Measurements from ENCODE around the gene SMIM38. TPM values are rescaled to one million over a fixed set of nuclear protein-coding genes. Genes with fewer than 3 reads are reported as not detected.

Gene SMIM38
- total RNA-seq, 1 experiment from 2014 or later, result 0.54 TPM

GRCh38 chr11:69203901-69204245 is 48.1 kb downstream of the SMIM38 start:
- POLR2A ChIA-PET, result no interaction called here

More at GRCh38 chr11:69203901-69204245, 48.1 kb downstream of the SMIM38 start:
- H3K79me2 ChIP-seq (ENCODE audit: insufficient read depth, low read length), result no peaks in the 10 kb centered on the region
- TF ChIP-seq ZFX (IDR thresholded peaks at IDR 0.05) (no peak), REST (IDR thresholded peaks at IDR 0.05; ENCODE audit: low read depth) (no peak), MAX (IDR thresholded peaks at IDR 0.05) (no peak), POLR2A (IDR thresholded peaks at IDR 0.05; ENCODE audit: borderline replicate concordance, extremely low read depth, insufficient read depth, insufficient read length) (no peak), RAD21 (IDR thresholded peaks at IDR 0.05; ENCODE audit: low read depth) (no peak), TCF7L2 (IDR thresholded peaks at IDR 0.05; ENCODE audit: borderline replicate concordance, extremely low read depth, insufficient read depth, insufficient read length) (no peak), SP1 (IDR thresholded peaks at IDR 0.05; ENCODE audit: low read depth) (no peak), ZNF274 (IDR thresholded peaks at IDR 0.05; ENCODE audit: low read depth, low read length) (no peak), SRF (IDR thresholded peaks at IDR 0.05; ENCODE audit: low read depth) (no peak), EZH2phosphoT487 (IDR thresholded peaks at IDR 0.05; ENCODE audit: borderline replicate concordance) (no peak), JUND (IDR thresholded peaks at IDR 0.05) (no peak), EGR1 (IDR thresholded peaks at IDR 0.05; ENCODE audit: low read depth) (no peak), FOSL1 (IDR thresholded peaks at IDR 0.05; ENCODE audit: low read depth) (no peak), ELF1 (IDR thresholded peaks at IDR 0.05; ENCODE audit: borderline replicate concordance, low read depth) (no peak), CTCF (IDR thresholded peaks at IDR 0.05 in 2 of 3, conservative IDR thresholded peaks at IDR 0.05 in 1 of 3; ENCODE audit: borderline replicate concordance in 1 of 3, insufficient read depth in 1 of 3, low read depth in 2 of 3, low read length in 2 of 3) (no peak), YY1 (IDR thresholded peaks at IDR 0.05; ENCODE audit: extremely low read depth, insufficient replicate concordance, low read depth, low read length) (no peak), ZBTB33 (IDR thresholded peaks at IDR 0.05; ENCODE audit: extremely low read depth, insufficient replicate concordance, low read length) (no peak), POLR2AphosphoS5 (IDR thresholded peaks at IDR 0.05; ENCODE audit: low read depth, low read length) (no peak), ATF3 (IDR thresholded peaks at IDR 0.05) (no peak)
- H3K9ac ChIP-seq (ENCODE audit: low read length), result no peak overlapping the region
- no peaks in the 10 kb centered on the region; the same call in 1 of the 2 replicates for H3K27me3 ChIP-seq (ENCODE audit: insufficient read depth, low read length)
- peaks cover 0 to 5% of the 10 kb centered on the region in 2 experiments; a peak in 1 of 4 replicates for H3K4me1 ChIP-seq (ENCODE audit: control insufficient read depth in 1 of 2, insufficient read depth in 2 of 2, low read length in 2 of 2)
- DNase-seq (ENCODE audit: low read depth, low spot score), result no peak
- ATAC-seq, result no peak
- no peaks in the 10 kb centered on the region for H4K20me1 ChIP-seq (ENCODE audit: insufficient read depth)
- CTCF ChIA-PET, result no interaction called here
- H3K4me3 ChIP-seq (replicated peaks in 1 of 2; ENCODE audit: low read depth in 1 of 2, low read length in 2 of 2), result no peak overlapping the region
- H3K9me3 ChIP-seq (ENCODE audit: control insufficient read depth in 1 of 2, insufficient read depth in 1 of 2, low read depth in 1 of 2, low read length in 2 of 2), result no peaks in the 10 kb centered on the region
- no peaks in the 10 kb centered on the region for H3K9me2 ChIP-seq (ENCODE audit: insufficient read depth)
- no peak overlapping the region for H3K27ac ChIP-seq (ENCODE audit: low read depth, low read length)
- H2AFZ ChIP-seq (ENCODE audit: low read depth, low read length, poor library complexity, severe bottlenecking), result no peak overlapping the region
- H3K4me2 ChIP-seq (ENCODE audit: low read length), result no peak overlapping the region
- intact Hi-C loops (cut with micrococcal nuclease), result no loop called here
- H3K36me3 ChIP-seq (ENCODE audit: control insufficient read depth in 1 of 2, insufficient read depth in 2 of 2, low read length in 2 of 2), result no peaks in the 10 kb centered on the region
- BruUV-seq (replicated peaks), result no TSS peak
- RAD21 ChIA-PET (ENCODE audit: low non-redundant PET in 1 of 2, low total read pairs in 2 of 2, uncharacterized antibody in 2 of 2, unreplicated experiment in 2 of 2), result no interaction called here
